Myocyte (in vitro differentiated cells): ENCODE results near the gene POLR3F. TPM values are rescaled to one million over a fixed set of nuclear protein-coding genes. Genes with fewer than 3 reads are reported as not detected.
"Not testable (repeated sequence)": the region's sequence is repeated elsewhere in the genome, so short reads cannot be mapped to it uniquely, and the experiment has no call there.

Experiments used
- DNase-seq: peaks from one replicate; pipeline ENCODE4 v3.0.0-alpha.2; 2012; ENCODE audit warnings: low read depth
- polyA plus RNA-seq: library from polyadenylated mRNA; unstranded; fragments of >200 nt; gene quantifications from one replicate; pipeline ENCODE4 v1.2.1, GENCODE V29; 2012; ENCODE audit warnings: missing spikeins
- total RNA-seq: library from RNA; depleted of rRNA; stranded (reverse); fragments of >200 nt; gene quantifications from 2 replicates; pipeline ENCODE4 v1.2.3, GENCODE V29; 2014

POLR3F gene, protein sequence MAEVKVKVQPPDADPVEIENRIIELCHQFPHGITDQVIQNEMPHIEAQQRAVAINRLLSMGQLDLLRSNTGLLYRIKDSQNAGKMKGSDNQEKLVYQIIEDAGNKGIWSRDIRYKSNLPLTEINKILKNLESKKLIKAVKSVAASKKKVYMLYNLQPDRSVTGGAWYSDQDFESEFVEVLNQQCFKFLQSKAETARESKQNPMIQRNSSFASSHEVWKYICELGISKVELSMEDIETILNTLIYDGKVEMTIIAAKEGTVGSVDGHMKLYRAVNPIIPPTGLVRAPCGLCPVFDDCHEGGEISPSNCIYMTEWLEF
- 12.5 and 18.2 TPM in 2 replicates for total RNA-seq
- 6.9 TPM for polyA plus RNA-seq

DNA sequence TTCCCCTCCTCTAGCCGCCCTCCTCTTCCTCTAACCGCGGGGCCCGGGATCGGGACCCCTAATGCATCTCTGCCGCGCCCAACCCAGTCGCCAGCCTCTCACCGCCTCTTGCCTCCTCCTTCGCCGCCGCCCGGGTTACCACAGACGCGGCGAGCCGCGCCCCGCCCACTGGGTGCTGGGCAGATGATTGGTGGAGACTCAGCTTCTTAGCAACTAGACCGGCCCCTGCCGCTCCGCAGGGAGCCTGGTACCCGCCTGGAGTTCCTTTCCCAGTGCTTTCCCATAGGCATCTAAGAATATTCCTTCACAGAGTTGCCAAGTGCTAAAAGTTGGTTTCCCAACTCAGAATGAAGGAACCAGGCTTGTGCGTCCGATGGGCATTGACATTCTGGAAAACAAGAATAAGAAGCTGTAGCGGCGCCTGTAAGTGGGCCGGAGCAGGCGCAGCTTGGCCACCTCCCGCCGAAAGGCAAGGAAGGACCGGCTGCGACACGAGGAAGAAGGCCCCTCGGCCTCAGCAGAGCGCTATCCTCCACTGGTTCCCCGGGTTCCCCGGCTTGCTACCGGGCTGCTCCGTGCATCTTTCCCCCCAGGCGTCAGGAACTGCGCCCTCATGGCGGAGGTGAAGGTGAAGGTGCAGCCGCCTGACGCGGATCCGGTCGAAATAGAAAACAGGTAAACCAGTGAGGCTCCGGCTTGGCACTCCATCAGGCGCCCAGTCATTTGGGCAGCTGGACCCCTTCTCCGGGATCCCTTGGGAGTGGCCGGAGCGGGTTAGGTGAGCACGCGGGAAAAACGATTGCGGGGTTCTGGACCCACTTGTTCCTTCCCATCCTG lies at the start of gene POLR3F, which contains the start of gene DZANK1:
POLR3F (plus strand) TSS at position 497 of the 837 bp plus-strand sequence; CDS start at position 614, 117 bp downstream.
DZANK1 (minus strand) TSS at position 137 of the 837 bp plus-strand sequence. CDS start 1,672 bp downstream, outside the sequence.
- DNase-seq = peak; percentile 97

DNA sequence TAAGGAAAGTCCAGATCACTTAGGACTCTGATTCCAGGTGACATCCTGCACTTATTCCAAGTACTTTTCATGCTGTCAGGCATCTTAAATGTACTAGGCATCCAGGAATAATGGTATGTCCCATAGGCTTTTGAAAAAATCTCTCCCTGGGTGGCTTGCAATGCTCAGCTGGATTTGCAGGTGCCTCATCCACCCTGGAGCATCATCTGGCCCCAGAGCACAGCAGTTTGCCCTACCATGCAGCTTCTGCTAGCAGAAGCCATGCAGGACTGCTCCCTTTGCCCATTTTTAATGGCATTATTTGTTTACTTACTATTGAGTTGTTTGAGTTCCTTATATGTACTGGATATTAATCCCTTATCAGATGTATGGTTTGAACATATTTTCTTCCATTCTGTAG lies 45.6 kb upstream of the POLR3F start:
- no peak for DNase-seq

DNA sequence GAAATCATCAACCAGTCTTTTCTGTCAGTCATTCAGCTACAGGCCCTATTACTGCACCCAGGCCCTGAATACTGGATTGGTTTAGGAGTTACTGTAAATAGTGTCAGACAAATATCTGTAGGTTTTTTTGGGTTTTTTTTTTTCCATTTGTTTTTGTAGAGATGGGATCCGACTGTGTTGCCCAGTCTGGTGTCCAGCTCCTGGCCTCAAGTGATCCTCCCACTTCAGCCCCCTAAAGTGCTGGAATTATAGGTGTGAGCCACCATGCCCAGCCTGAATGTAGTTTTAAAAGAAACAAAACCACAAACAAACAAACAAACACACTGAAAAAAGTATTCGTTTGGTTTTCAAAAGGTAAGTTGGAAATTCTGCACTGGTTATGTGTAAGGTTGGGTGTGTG lies 40.0 kb upstream of the POLR3F start:
- no peak for DNase-seq

DNA sequence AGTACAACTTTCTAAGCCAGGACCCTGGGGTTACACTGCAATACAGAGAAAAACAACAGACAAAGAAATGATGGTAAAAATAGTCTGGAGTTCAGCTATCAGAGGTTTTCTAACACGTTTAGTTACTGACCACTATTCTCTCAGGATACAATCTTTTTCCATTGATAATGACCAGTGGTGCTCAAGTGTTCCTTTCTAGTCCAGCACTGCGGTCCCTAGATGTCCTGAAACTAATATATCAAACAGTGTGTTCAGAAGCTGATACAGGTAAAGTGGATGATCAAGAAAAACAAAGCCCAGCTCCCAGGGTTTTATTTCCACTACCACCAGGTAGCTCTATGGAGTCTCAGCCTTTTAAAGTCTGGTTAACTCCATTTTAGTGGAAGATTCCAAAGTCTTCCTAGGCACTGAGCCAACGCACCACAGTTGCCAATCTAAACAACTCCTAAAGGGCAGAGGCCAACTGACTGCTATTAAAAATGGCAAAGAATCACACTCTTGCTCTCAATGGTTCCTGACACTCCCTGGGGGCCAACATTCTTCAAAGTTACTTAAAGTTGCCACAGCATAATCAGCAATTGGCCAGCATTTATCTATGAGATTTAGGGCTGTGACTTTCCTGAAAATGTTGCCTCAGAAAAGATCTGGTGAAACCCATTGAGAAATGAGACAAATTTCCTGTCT lies 38.6 kb upstream of the POLR3F start:
- peak; percentile 13 for DNase-seq

DNA sequence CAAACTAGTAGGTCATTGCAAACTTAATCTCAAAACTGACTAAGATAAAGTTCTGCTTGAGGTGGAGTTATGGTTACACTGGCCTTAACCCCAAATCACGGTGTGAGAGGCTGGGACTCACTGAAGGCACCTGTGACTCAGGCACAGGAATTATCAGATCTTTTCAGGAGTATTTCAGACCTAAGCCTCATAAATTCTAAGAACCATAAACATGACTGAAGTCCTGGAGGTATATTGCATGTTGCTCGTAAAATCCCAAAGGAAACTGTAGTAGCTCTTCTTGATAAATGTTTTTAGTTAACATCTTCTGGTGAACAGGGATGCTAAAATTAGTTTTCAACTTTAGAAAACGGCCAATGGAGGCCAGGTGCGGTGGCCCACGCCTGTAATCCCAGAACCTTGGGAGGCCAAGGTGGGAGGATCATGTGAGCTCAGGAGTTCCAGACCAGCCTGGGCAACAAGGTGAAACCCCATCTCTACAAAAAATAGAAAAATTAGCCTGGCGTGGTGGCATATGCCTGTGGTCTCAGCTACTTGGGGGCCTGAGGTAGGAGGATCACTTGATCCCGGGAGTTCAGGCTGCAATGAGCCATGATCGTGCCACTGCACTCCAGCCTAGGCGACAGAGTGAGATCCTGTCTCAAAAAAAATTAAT lies 36.9 kb upstream of the POLR3F start:
- no peak for DNase-seq

DNA sequence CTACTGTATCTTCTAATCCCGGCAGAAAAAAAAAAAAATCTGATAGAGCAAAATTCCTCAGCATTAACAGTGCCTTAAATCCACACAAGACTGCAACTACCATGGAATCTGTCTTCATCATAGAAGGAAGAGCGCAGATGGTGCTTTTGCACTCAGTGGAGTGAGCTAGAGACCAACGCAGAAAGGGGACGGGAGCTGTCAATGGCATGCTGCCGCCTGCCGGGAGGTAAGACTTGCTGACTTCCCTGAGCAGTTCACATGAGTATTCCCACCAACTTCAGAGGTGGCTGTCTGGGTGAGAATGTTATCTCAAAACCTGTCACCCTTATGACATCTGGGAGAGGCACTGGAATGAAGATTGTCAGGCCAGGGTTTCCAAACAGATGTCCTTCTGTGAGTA lies 36.0 kb upstream of the POLR3F start:
- DNase-seq = no peak

DNA sequence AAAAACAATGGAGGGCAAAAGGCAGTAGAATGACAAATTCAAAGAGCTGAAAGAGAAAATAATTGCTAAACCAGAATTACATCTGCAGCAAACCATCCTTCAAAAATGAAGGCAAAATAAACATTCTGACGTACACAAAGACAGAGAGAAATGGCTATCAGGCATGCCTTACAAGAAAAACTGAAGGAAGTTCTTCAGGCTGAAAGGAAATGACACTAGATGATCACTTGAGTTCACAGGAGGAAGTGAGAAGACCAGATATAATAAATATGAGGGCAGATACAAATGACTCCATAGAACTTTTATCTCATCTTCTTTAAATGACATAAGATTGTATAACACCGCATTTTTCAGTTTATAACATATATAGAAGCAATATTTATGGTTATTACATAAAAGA lies 30.3 kb upstream of the POLR3F start:
- DNase-seq = no peak

DNA sequence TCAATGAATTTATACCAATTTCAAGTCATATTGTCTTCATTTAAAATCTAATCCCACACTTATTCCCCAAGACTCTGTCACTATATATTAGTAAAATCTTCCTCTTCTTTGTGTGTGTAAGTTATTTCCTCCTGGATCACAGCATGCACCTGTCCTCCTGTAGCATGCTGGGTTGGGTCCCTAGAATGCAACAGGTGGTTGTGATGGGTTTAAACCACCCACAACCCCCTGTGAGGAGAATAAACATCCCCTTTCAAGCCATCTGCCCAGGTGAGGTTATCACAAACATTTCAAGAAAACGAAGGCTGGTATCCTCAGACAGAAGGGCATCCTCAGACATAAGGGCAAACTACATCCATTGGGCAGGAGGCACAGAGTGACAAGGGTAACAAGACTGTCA lies 26.8 kb upstream of the POLR3F start:
- DNase-seq = no peak

DNA sequence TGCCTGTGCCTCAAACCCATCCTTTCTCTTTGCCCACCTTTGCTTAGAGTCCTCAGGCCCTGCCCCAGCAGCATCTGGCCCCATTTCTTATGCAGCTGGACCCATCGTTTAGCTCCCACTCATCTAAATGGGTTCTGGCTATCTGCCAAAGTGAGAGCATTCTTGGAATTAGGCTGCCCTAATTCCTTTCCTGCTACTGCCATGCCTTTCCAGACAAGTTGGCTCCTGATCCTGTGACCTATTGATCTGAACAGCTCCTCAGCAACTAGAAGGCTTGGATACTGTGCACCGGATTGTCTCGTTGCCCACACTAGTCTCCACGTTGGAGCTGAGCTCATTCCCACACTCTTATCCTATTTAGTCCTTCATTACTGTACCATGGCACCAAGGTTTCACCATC lies 23.3 kb upstream of the POLR3F start:
- DNase-seq = peak; percentile 3

DNA sequence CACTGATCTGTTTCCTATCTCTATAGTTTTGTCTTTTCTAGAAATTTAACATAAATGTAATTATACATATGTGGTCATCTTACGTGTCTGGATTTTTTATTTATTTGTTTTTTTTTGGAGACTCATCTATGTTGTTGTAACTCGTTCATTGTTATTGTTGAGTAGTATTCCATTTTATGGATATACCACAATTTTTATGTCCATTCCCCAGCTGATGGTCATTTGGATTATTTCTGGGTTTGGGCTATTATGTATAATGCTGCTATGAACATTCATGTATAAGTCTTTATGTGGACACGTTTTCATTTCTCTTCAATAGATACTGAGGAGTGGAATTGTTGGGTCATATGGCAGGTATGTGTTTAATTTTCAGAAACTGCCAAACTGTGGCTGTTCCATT lies 10.6 kb upstream of the POLR3F start:
- DNase-seq = no peak

DNA sequence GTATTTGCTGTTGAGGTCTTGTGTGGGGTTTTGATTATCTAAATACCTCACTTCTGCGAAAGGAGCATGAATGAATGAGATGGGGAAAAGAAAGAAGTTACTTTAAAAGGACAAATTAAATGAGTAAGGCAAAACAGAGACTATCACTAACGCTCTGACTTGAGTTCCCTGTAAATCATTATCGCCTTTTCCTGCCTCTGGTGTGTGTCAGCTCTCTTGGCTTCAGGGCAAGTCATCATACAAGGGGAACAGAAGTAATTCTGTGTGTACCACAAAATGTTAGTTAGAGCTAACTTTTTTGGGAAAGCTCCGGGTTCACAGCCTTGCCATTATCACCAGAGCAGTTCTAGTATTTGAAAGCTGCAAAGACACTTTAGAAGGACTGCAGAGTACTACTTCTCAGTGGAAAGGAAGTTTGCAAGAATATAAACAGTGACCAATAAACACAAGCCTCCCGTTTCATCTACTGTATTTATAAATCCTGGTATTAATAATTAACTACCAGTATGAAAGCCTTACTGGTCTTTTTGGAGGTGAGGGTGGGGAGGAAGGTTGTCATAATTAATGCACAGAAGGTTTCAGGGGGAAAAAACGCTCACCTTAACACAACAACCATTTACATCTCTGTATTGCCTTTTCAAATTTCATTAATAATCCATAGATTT lies 1.5 kb upstream of the POLR3F start:
- no peak for DNase-seq

DNA sequence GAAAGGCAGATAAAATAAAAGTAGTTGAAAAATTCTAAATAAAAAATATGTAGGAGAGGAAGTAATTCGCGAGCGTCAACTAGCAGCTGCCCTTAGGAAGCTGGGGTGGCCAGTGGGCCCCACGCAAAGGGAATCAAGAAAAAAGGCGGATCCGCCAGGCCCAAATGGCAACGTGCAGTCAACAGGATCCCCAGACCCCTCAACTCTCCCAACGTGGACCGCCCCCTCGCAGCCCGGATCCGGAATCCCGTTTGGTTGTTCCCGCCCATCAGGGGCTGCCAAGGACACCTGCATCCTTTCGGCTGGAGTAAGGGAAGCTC lies 656 bp upstream of the POLR3F start:
- DNase-seq = no peak

DNA sequence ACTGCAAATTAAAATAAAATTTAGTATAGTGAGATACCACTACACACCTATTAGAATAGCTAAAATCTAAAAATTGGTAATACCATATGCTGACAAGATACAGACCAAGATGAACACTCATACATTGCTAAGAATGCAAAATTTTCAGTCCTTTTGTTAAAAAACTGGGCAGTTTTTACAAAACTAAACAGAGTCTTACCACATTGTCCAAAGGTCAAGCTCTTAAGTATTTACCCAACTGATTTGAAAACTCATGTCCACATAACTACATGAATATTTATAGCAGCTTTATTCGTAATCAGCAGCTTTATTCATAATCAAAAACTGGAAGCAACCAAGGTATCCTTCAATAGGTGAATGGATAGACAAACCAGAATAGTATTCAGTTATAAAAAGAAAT lies 10.0 kb downstream of the POLR3F start:
- DNase-seq = no peak

DNA sequence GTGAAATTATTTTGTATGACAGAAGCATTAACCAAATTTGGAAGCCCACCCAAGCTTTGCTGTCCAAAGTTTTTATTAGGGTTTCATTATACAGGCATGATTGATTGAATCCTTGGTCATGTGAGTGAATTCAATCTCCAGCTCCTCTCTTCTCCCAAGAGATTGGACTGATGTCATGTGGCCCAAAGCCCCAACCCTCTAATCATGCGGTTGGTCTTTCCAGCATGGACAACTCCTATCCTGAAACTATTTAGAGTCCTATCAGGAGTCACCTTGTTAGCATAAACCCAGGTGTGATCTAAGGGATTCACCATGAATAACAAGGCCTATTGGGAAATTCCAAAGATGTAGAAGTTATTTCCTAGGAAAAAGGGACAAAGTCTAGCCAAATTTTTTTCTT lies 10.6 kb downstream of the POLR3F start:
- no peak for DNase-seq

DNA sequence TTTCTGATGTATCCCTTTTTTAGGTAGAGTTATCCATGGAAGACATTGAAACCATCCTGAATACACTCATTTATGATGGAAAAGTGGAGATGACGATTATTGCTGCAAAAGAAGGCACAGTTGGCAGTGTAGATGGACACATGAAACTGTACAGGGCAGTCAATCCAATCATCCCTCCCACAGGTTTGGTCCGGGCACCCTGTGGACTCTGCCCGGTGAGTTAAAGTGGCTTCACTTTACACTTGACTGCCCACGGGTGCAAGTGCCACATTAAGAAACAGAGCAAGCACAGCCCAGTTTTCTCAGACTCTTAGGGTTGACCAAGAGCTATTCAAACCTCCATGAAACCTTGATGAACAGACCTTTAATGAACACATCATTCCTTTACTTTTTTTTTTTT lies 14.4 kb downstream of the POLR3F start:
- no peak for DNase-seq

DNA sequence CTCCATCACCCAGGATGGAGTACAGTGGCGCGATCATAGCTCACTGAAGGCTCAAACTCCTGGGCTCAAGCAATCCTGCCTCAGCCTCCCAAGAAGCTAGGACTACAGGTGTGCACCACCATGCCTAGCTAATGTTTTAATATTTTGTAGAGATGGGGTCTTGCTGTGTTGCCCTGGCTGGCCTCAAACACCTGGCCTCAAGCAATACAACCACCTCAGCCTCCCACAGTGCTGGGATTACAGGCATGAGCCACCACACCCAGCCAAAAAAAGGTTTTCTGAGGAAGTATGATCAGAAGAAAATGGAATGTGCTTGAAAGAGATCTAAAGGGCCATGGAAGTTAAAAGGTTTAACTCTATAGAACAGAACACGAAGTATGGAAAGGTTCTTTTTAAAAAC lies 21.1 kb downstream of the POLR3F start:
- no peak for DNase-seq

DNA sequence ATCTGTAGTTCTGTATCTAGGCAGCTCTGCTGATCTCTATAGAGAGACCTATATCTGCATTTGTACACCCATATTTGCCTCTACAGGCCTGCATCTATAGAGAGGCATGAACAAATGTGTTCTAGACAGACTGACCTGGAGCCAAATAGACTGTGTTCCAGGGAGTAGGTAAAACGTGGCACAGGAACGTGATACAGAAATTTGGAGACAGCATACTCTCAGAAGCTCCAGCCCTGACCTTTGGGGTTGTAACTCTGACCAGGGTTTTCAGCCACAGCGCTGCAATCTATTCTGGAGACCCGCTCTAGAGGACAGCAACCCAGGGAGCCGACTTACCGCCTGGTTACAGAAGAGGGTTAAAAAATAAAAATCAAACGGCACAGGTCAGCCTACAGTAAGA lies 28.9 kb downstream of the POLR3F start:
- DNase-seq = peak; percentile 23

DNA sequence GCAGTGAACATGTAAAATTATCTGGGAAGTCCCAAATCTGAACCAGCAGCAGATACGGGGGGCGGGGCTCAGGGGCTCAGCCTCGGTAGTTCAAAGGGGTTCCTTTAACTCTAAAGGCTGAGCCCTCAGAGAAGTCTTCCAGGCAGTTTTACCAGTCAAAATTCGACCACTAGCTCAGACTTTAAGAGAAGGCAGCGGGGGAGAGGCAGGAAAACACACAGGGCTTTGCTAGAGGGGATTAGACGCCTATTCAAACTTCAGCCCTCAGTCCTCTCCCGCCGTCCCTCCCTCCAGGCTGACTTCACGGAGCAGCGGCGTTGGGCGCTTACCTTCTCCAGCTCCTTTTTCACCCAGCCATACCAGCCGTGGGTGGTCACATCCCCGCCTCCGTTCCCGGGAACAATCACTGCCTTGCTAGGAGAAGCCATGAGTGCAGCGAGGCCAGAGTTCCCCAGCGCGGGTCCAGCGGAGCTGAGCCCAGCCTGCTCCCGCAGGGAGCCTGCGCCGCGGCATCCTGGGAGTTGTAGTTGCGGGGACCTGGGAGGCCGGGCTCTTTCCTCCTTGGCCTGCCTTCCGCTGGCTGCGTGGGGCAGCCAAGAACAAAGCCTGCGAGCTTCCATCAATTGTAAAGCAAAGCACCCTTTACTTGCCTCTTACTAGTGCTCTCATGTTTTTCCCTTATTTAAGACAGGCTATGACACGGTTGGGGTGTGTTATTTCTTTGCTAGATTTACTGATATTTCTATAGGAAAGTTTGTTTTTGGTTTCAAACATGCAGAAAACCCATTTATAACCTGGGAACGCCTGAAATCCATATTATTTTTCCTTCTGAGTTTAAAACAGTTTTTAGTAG lies 29.8 kb downstream of the POLR3F start, which contains the start of gene RBBP9:
RBBP9 (minus strand) TSS at position 486 of the 853 bp plus-strand sequence; CDS start at position 428, 58 bp downstream.
- peak; percentile 89 for DNase-seq

DNA sequence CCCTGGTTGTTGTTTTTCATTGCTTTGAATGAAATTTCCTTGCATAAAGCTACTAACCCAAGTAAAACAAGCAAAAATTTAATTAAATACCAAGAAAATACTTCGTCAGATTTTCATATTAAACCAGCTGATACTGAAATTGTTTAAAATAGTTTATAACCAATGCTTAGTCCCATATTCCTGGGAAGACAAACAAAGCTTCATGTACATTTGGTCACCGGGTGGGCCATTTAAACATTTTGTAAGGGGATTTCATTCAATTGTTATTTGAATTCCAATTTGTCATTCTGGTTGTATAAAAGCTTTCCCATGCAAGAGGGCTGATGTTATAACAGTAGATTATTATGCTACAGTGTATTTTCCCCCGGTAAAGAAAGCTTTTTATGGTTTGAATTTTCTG lies 30.4 kb downstream of the POLR3F start:
- DNase-seq = no peak

DNA sequence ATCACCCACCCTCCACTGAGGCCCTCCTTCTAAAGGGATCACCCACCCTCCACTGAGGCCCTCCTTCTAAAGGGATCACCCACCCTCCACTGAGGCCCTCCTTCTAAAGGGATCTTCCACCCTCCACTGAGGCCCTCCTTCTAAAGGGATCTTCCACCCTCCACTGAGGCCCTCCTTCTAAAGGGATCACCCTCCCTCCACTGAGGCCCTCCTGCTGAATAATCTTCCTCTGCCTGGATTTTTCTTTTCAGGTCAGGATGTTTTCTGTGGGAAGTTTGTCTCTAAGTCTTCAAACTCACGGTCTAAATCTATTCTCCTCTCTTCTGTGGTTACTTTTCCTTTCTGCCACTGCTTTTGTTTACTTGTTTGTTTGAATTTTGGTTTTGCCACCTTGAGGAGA lies 34.5 kb downstream of the POLR3F start:
- not testable (repeated sequence) for DNase-seq
